BJ (cell line): ENCODE data around the gene P2RY14. TPM values are rescaled to one million over a fixed set of nuclear protein-coding genes. Genes with fewer than 3 reads are reported as not detected.

Experiments used
- CTCF ChIA-PET: fragments of 350-600 bp; formaldehyde crosslinking; extraction: SDS; loops from one replicate; lab custom pipeline; 2021; ENCODE audit warnings: antibody characterized with exemption, inconsistent platforms; lab: Yijun Ruan, JAX
- POLR2A ChIA-PET: fragments of 300-600 bp; sonication (Branson Sonifier 250); formaldehyde crosslinking; extraction: SDS; loops from one replicate; lab custom pipeline; 2021; ENCODE audit warnings: antibody characterized with exemption; lab: Charles Lee
- DNase-seq: peaks from one replicate; pipeline ENCODE4 v3.0.0-alpha.2; 2011; ENCODE audit warnings: low read depth
- H3K27me3 ChIP-seq: 2 replicates; pipeline ENCODE4 v1.6.0; 2011; ENCODE audit warnings: low read length; ENCODE audit not compliant: control insufficient read depth, insufficient read depth
- H3K36me3 ChIP-seq: 2 replicates; pipeline ENCODE4 v1.5.1; 2011; ENCODE audit warnings: low read length; ENCODE audit not compliant: control insufficient read depth, insufficient read depth
- H3K4me3 ChIP-seq: 2 replicates; pipeline ENCODE4 v1.5.1; 2011; ENCODE audit warnings: low read depth, mild to moderate bottlenecking, control low read depth, low read length
- polyA plus RNA-seq: library from polyadenylated mRNA; depleted of rRNA; stranded (reverse); fragments of >200 nt; gene quantifications from 2 replicates; pipeline ENCODE4 v1.2.3, GENCODE V29; 2011
- TF ChIP-seq, protein P1 (sequence below): IDR thresholded peaks from 2 replicates; pipeline ENCODE4 v1.5.1; 2011; ENCODE audit warnings: low read depth, mild to moderate bottlenecking, control low read depth, inconsistent platforms, low read length, moderate library complexity; ENCODE audit not compliant: insufficient read depth

Gene P2RY14
- polyA plus RNA-seq, 1 experiment = not detected

DNA sequence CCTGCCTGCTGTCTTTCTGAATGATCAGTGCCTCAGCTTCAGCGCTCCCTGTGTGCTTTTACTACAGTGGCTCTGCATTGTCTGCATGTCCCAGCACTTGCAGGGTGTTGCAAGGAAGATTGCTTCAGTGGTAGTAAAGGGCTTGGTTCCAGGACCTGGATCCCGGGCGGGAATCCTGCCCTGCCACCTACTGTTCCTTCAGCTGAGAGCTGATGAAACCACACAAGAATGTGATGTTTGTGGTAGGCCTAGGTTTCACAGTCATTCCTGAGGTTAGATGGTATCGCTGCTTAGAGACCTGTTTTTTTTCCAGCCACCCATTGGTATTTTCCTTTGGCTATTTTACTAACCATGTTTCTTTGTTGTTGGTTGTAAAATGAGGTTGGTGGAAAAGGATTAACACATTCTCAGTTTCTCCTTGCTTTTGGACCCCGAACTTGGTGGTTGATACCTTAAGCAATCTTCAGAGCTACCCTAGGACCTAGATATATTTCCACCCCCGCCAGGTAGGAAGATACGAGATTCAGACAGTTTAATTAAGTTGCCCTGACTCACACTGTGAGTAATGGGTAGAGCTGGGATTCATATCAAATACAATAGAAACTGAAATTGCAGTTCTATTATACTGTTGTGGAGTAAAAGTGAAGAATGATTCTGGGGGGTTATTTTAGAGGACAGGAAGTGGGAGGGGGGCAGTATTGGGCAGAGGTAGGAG lies 26.9 kb upstream of the P2RY14 start:
- peak; percentile 92 for DNase-seq
- Histone ChIP-seq H3K27me3 (no peaks in the 10 kb centered on the region; the same call in 1 of the 2 replicates), H3K4me3 (no peak overlapping the region), H3K36me3 (no peaks in the 10 kb centered on the region)
- CTCF ChIA-PET = interaction anchor here (0.8 to 4.2 kb wide), 6 partner anchors 13 to 614 kb away, joined by 3 to 17 read pairs (median 4); no protein-coding TSS in a partner anchor
- TF ChIP-seq, protein P1, sequence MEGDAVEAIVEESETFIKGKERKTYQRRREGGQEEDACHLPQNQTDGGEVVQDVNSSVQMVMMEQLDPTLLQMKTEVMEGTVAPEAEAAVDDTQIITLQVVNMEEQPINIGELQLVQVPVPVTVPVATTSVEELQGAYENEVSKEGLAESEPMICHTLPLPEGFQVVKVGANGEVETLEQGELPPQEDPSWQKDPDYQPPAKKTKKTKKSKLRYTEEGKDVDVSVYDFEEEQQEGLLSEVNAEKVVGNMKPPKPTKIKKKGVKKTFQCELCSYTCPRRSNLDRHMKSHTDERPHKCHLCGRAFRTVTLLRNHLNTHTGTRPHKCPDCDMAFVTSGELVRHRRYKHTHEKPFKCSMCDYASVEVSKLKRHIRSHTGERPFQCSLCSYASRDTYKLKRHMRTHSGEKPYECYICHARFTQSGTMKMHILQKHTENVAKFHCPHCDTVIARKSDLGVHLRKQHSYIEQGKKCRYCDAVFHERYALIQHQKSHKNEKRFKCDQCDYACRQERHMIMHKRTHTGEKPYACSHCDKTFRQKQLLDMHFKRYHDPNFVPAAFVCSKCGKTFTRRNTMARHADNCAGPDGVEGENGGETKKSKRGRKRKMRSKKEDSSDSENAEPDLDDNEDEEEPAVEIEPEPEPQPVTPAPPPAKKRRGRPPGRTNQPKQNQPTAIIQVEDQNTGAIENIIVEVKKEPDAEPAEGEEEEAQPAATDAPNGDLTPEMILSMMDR = peak; percentile 38
- POLR2A ChIA-PET = no interaction called here

DNA sequence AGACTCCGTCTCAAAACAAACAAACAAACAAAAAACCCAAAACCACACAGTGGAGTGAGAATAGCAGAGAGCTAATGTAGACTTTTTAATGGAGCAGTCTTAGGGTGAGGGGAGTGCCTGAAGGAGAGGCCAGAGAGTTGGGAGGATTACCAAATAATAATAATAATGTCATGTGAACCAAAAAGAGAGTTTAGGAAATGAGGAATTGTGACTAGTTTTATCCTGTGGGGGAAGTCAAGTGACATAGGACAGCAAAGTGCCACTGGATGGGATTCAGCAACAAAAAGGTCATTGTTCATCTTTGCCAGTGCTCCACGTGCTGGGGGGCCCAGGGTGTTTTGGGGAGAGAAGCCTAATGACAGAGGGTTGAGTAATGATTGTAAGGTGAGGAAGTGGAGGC lies 25.4 kb upstream of the P2RY14 start:
- ChIA-PET POLR2A (no interaction called here), CTCF (interaction anchor here (1.7 to 4.2 kb wide), 2 partner anchors 24 to 535 kb away, joined by 5 to 17 read pairs; no protein-coding TSS in a partner anchor)
- Histone ChIP-seq H3K36me3 (no peaks in the 10 kb centered on the region), H3K27me3 (peaks cover 2% of the 10 kb centered on the region), H3K4me3 (no peak overlapping the region)
- no peak for DNase-seq
- TF ChIP-seq, protein P1 = no peak

DNA sequence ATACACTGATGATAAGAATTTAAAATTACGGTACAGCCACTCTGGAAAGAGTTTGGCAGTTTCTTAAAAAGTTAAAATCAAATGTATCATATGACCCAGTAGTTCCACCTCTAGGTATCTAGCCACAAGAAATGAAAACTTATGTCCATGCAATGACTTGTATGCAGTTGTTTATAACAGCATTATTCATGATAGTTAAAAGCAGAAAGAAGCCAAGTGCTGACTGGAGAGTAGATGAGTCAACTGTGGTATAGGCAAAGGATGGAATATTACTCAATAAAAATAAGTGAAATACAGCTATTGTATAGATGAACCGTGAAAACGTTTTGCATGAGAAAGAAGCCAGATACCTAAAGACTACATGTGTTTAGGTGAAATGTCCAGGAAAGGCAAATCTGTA lies 23.4 kb upstream of the P2RY14 start:
- POLR2A ChIA-PET = interaction anchor here (0.6 kb wide), 1 partner anchor 138 kb away, joined by 3 read pairs; no protein-coding TSS in a partner anchor
- peaks cover 2% of the 10 kb centered on the region for H3K27me3 ChIP-seq
- DNase-seq = no peak
- H3K36me3 ChIP-seq = no peaks in the 10 kb centered on the region
- no peak overlapping the region for H3K4me3 ChIP-seq
- CTCF ChIA-PET = interaction anchor here (1.0 to 1.5 kb wide), 5 partner anchors 10 to 615 kb away, joined by 3 to 4 read pairs (median 3); no protein-coding TSS in a partner anchor
- TF ChIP-seq, protein P1 = no peak

GRCh38 chr3:151300539-151300938 lies 22.2 kb upstream of the P2RY14 start:
- Histone ChIP-seq H3K27me3 (peaks cover 2% of the 10 kb centered on the region), H3K4me3 (no peak overlapping the region), H3K36me3 (no peaks in the 10 kb centered on the region)
- ChIA-PET CTCF (interaction anchor here (0.9 to 2.0 kb wide), 6 partner anchors 9 to 616 kb away, joined by 3 to 4 read pairs (median 3); no protein-coding TSS in a partner anchor), POLR2A (no interaction called here)
- DNase-seq = no peak
- TF ChIP-seq, protein P1 = no peak

DNA sequence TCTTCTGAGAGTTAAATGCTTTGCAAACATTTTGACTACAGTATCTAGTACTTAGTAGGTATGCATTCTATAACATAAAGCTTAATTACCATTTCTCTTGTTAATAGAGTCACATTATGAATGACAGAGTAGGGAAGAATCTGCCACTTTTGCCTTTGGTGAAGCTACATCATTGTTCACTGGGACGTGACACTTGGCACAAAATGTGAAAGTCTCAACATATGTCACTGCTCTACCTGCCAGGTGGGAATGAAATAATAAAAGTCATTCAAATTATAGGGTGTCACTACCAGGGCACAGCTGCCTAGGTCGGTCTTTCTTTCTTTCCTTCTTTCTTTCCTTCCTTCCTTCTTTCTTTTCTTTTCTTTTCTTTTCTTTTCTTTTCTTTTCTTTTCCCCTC lies 20.7 kb upstream of the P2RY14 start:
- ChIA-PET CTCF (interaction anchor here (0.7 to 3.4 kb wide), 5 partner anchors 8 to 140 kb away, joined by 3 to 10 read pairs (median 3); no protein-coding TSS in a partner anchor), POLR2A (no interaction called here)
- no peak for DNase-seq
- Histone ChIP-seq H3K4me3 (no peak overlapping the region), H3K36me3 (no peaks in the 10 kb centered on the region), H3K27me3 (peaks cover 2% of the 10 kb centered on the region)
- TF ChIP-seq, protein P1 = no peak
